ENCODE measurements around the gene CAMKMT.

GRCh38 chr2:44799754-44800153, 438.0 kb downstream of the CAMKMT start:
- TF ChIP-seq SUZ12 (IDR thresholded peaks at IDR 0.05; ENCODE audit: extremely low read depth, insufficient read depth, insufficient read length), result no peak
- no peak for TF ChIP-seq YY1 (IDR thresholded peaks at IDR 0.05; ENCODE audit: insufficient read depth, insufficient read length)

All from NT2/D1 (cell line).